ENCODE results near the gene C10orf90.

Gene C10orf90

GRCh38 chr10:126500866-126501265 lies 169.6 kb downstream of the C10orf90 start:
- no peak for DNase-seq

GRCh38 chr10:126500185-126500584 lies 170.3 kb downstream of the C10orf90 start:
- no peak for DNase-seq

- no peak for DNase-seq
Measured at GRCh38 chr10:126499744-126500143, 170.7 kb downstream of the C10orf90 start.

GRCh38 chr10:126497672-126498071 lies 172.8 kb downstream of the C10orf90 start:
- no peak for DNase-seq

- no peak for DNase-seq
Measured at GRCh38 chr10:126496771-126497545, 173.5 kb downstream of the C10orf90 start.

GRCh38 chr10:126491476-126491875 lies 179.0 kb downstream of the C10orf90 start:
- no peak for DNase-seq

- no peak for DNase-seq
Measured at GRCh38 chr10:126481181-126481580, 189.3 kb downstream of the C10orf90 start.

- no peak for DNase-seq
Measured at GRCh38 chr10:126480648-126481047, 189.8 kb downstream of the C10orf90 start.

- no peak for DNase-seq
Measured at GRCh38 chr10:126479280-126479895, 191.1 kb downstream of the C10orf90 start.

GRCh38 chr10:126478546-126478945 lies 191.9 kb downstream of the C10orf90 start:
- DNase-seq, result no peak

GRCh38 chr10:126476246-126476645 lies 194.2 kb downstream of the C10orf90 start:
- no peak for DNase-seq

- no peak for DNase-seq
Measured at GRCh38 chr10:126475074-126475691, 195.3 kb downstream of the C10orf90 start.

GRCh38 chr10:126474031-126474430 lies 196.5 kb downstream of the C10orf90 start:
- DNase-seq, result no peak

GRCh38 chr10:126470991-126471390 lies 199.5 kb downstream of the C10orf90 start:
- DNase-seq, result no peak

GRCh38 chr10:126469692-126470091 lies 200.8 kb downstream of the C10orf90 start:
- DNase-seq, result no peak

GRCh38 chr10:126468876-126469643 lies 201.4 kb downstream of the C10orf90 start:
- DNase-seq, result no peak

GRCh38 chr10:126468467-126468866 lies 202.0 kb downstream of the C10orf90 start:
- DNase-seq, result no peak

GRCh38 chr10:126465771-126466170 lies 204.7 kb downstream of the C10orf90 start:
- DNase-seq, result no peak

- DNase-seq, result no peak
Measured at GRCh38 chr10:126463286-126463685, 207.2 kb downstream of the C10orf90 start.

- no peak for DNase-seq
Measured at GRCh38 chr10:126461289-126461940, 209.1 kb downstream of the C10orf90 start.

- no peak for DNase-seq
Measured at GRCh38 chr10:126459878-126460481, 210.5 kb downstream of the C10orf90 start.
